ENCODE measurements around the gene FIGN.

The FIGN gene

GRCh38 chr2:163681745-163682144 is 54.1 kb downstream of the FIGN start:
- DNase-seq (ENCODE audit: extremely low read depth, low read depth): no peak

GRCh38 chr2:163675388-163675787 is 60.4 kb downstream of the FIGN start:
- TF ChIP-seq CTCF (IDR thresholded peaks at IDR 0.05; ENCODE audit: low read depth, low read length): no peak
- DNase-seq (ENCODE audit: extremely low read depth, low read depth): no peak

More at GRCh38 chr2:163681745-163682144, 54.1 kb downstream of the FIGN start:
- TF ChIP-seq CTCF (IDR thresholded peaks at IDR 0.05; ENCODE audit: low read depth, low read length): no peak

GRCh38 chr2:163673522-163673921 is 62.3 kb downstream of the FIGN start:
- DNase-seq (ENCODE audit: extremely low read depth, low read depth): no peak
- no peak for TF ChIP-seq CTCF (IDR thresholded peaks at IDR 0.05; ENCODE audit: low read depth, low read length)

GRCh38 chr2:163670929-163671328 is 64.9 kb downstream of the FIGN start:
- no peak for DNase-seq (ENCODE audit: extremely low read depth, low read depth)
- no peak for TF ChIP-seq CTCF (IDR thresholded peaks at IDR 0.05; ENCODE audit: low read depth, low read length)

GRCh38 chr2:163669506-163669905 is 66.3 kb downstream of the FIGN start:
- no peak for DNase-seq (ENCODE audit: extremely low read depth, low read depth)
- no peak for TF ChIP-seq CTCF (IDR thresholded peaks at IDR 0.05; ENCODE audit: low read depth, low read length)

DNA sequence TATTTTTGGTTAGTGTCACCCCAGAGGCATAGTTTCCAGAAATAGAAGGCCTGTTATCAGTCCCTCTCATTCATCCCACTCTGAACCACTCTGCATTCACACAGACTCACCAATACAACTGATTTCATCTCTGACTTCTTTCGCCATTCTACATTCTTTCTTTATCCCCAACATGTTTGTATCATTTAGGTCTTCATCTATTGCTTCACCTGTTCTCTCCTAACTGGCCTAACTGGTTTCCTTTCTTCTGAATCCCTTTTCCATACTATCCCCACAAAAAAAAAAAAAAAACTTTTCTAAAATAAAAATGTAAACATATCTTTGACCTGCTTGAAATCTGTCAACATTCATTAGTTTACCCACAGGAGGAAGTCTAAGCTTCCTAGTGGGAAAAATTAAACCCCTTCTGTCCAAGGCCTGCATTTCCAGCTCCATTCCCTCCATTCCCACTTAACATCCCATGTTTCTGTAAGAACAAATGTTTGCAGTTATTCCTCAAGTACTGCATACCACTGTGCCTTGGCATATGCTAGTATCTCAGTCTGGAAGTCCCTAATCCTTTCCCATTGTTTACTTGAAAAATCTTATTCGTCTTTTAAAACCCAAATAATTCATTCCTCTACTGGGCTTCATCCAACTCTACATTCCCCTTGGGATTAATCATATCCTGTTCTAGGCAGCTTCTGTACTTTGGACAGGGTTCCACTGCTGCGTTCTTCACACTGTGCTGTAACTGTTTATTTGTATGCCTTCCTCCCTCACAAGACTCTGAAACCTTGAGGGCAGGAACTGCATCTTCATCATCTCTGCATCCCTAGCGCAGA is 68.5 kb downstream of the FIGN start:
- DNase-seq (ENCODE audit: extremely low read depth, low read depth): peak; percentile 63
- TF ChIP-seq CTCF (IDR thresholded peaks at IDR 0.05; ENCODE audit: low read depth, low read length): no peak

DNA sequence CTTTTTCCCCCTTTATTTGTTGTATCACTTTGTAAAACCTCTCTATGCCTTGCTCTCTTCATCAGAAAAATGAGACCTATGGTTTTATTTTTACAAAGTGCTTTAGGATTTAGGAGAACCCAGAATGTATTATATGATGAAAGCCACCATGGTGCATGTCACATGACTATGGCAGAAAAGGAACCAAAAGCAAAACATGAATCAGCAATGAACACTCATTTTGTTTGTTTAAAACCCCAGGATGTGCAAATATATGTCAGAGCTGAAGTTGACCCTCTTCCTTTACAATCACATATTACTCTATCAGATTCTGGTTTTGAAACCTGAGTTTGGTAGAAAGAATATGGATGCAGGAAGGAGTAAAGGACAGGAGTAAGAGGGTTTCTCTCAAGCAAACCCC is 70.0 kb downstream of the FIGN start:
- TF ChIP-seq CTCF (IDR thresholded peaks at IDR 0.05; ENCODE audit: low read depth, low read length): no peak
- DNase-seq (ENCODE audit: extremely low read depth, low read depth): no peak

All from AG09319 (cell line).